PC-9 (cell line): Measurements from ENCODE around the gene NAMPT.

ENCODE experiments used
- EZH2 ChIP-seq: fragments of 200-600 bp; sonication (generic); IDR thresholded peaks from 2 replicates; pipeline ENCODE4 v1.8.0; 2017; ENCODE audit warnings: antibody characterized with exemption, low read depth
- TF ChIP-seq, protein P1 (sequence below): fragments of 200-600 bp; sonication (generic); conservative IDR thresholded peaks from 2 replicates; pipeline ENCODE4 v1.6.1; 2017; ENCODE audit warnings: mixed run types, antibody characterized with exemption, mild to moderate bottlenecking, moderate library complexity

- TF ChIP-seq, protein P1, sequence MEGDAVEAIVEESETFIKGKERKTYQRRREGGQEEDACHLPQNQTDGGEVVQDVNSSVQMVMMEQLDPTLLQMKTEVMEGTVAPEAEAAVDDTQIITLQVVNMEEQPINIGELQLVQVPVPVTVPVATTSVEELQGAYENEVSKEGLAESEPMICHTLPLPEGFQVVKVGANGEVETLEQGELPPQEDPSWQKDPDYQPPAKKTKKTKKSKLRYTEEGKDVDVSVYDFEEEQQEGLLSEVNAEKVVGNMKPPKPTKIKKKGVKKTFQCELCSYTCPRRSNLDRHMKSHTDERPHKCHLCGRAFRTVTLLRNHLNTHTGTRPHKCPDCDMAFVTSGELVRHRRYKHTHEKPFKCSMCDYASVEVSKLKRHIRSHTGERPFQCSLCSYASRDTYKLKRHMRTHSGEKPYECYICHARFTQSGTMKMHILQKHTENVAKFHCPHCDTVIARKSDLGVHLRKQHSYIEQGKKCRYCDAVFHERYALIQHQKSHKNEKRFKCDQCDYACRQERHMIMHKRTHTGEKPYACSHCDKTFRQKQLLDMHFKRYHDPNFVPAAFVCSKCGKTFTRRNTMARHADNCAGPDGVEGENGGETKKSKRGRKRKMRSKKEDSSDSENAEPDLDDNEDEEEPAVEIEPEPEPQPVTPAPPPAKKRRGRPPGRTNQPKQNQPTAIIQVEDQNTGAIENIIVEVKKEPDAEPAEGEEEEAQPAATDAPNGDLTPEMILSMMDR: no peak
- no peak for TF ChIP-seq EZH2
Measured at GRCh38 chr7:106304568-106304967, 19.8 kb upstream of the NAMPT start.
